MM.1S (cell line): ENCODE data around the gene TMEM45B.

Experiments used
- EZH2 ChIP-seq: fragments of 300-600 bp; sonication (generic); optimal IDR thresholded peaks from 2 replicates; pipeline ENCODE3; 2017; ENCODE audit warnings: low read depth, mild to moderate bottlenecking, antibody characterized with exemption, low read length, mixed read lengths
- TF ChIP-seq, protein P1 (sequence below): fragments of 300-600 bp; sonication (generic); IDR thresholded peaks from 2 replicates; pipeline ENCODE4 v1.5.1; 2016; ENCODE audit warnings: antibody characterized with exemption, low read length, mixed read lengths

DNA sequence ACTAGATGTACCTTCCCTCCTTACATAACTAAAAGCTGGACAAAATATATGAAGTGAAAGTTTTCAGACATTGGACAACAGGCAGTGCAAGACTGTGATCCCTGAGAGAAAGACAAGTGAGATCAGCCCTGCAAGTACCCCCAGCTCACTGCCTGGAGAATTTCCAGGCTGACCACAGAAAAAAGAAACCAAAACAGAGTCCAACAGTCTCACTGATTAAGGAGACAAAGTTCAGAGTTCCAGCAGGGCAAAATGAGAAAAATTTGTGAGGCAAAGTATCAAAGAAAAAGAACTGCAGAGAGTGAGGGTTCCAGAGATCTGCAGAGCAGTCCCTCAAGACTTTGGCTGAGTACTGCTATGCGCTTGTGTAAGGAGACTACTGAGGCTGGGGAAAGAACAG lies 47.3 kb upstream of the TMEM45B start:
- no peak for TF ChIP-seq EZH2
- TF ChIP-seq, protein P1, sequence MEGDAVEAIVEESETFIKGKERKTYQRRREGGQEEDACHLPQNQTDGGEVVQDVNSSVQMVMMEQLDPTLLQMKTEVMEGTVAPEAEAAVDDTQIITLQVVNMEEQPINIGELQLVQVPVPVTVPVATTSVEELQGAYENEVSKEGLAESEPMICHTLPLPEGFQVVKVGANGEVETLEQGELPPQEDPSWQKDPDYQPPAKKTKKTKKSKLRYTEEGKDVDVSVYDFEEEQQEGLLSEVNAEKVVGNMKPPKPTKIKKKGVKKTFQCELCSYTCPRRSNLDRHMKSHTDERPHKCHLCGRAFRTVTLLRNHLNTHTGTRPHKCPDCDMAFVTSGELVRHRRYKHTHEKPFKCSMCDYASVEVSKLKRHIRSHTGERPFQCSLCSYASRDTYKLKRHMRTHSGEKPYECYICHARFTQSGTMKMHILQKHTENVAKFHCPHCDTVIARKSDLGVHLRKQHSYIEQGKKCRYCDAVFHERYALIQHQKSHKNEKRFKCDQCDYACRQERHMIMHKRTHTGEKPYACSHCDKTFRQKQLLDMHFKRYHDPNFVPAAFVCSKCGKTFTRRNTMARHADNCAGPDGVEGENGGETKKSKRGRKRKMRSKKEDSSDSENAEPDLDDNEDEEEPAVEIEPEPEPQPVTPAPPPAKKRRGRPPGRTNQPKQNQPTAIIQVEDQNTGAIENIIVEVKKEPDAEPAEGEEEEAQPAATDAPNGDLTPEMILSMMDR = no peak
